Ectodermal cell (in vitro differentiated cells): ENCODE results near the gene TOX2.

Experiments used
- H3K27ac ChIP-seq: 2 replicates; pipeline ENCODE4 v1.7.0; 2013; ENCODE audit warnings: mild to moderate bottlenecking, low read depth, low read length; ENCODE audit not compliant: insufficient read depth, poor library complexity, severe bottlenecking
- H3K27me3 ChIP-seq: 2 replicates; pipeline ENCODE4 v1.7.0; 2013; ENCODE audit warnings: mild to moderate bottlenecking, low read length; ENCODE audit not compliant: insufficient read depth, control insufficient read depth, poor library complexity, severe bottlenecking
- H3K36me3 ChIP-seq: one replicate; pipeline ENCODE4 v1.7.0; 2013; ENCODE audit warnings: low read length; ENCODE audit not compliant: control insufficient read depth, insufficient read depth
- H3K4me1 ChIP-seq: one replicate; pipeline ENCODE4 v1.7.0; 2013; ENCODE audit warnings: low read length; ENCODE audit not compliant: control insufficient read depth, insufficient read depth
- H3K4me3 ChIP-seq: 2 replicates; pipeline ENCODE4 v1.7.0; 2013; ENCODE audit warnings: low read depth, low read length, control low read depth; ENCODE audit not compliant: insufficient read depth
- H3K9me3 ChIP-seq: 2 replicates; pipeline ENCODE4 v1.7.0; 2013; ENCODE audit warnings: mild to moderate bottlenecking, low read length, moderate library complexity; ENCODE audit not compliant: control insufficient read depth
- whole genome bisulfite sequencing, 2 experiments: methylation state at CpG; one replicate each; pipeline ENCODE4 v1.1.7; 2013; ENCODE audit warnings: missing lambda C conversion rate in 2 of 2; 5-methylcytosine and 5-hydroxymethylcytosine counted together

TOX2 gene

GRCh38 chr20:43963872-43964791 is 49.5 kb downstream of the TOX2 start:
- H3K9me3 ChIP-seq, result no peaks in the 10 kb centered on the region
- 88 to 92% methylated on average over 9 to 10 of the region's 10 CpGs for WGBS, 2 experiments
- no peaks in the 10 kb centered on the region for H3K36me3 ChIP-seq
- H3K4me3 ChIP-seq, result no peak overlapping the region
- no peaks in the 10 kb centered on the region for H3K27me3 ChIP-seq
- no peaks in the 10 kb centered on the region for H3K4me1 ChIP-seq
- H3K27ac ChIP-seq, result no peak overlapping the region

GRCh38 chr20:43968341-43969000 is 53.8 kb downstream of the TOX2 start:
- Histone ChIP-seq H3K4me3 (no peak overlapping the region), H3K27ac (no peak overlapping the region), H3K4me1 (no peaks in the 10 kb centered on the region), H3K9me3 (no peaks in the 10 kb centered on the region), H3K27me3 (no peaks in the 10 kb centered on the region), H3K36me3 (no peaks in the 10 kb centered on the region)
- 74% methylated on average over 5 of the region's 5 CpGs for WGBS, 2 experiments

GRCh38 chr20:43969028-43969447 is 54.4 kb downstream of the TOX2 start:
- Histone ChIP-seq H3K27ac (no peak overlapping the region), H3K4me3 (no peak overlapping the region), H3K27me3 (no peaks in the 10 kb centered on the region), H3K36me3 (no peaks in the 10 kb centered on the region), H3K4me1 (no peaks in the 10 kb centered on the region), H3K9me3 (no peaks in the 10 kb centered on the region)
- 95% methylated on average over 7 of the region's 7 CpGs for WGBS, 2 experiments

GRCh38 chr20:43969501-43970182 is 55.0 kb downstream of the TOX2 start:
- H3K27me3 ChIP-seq, result no peaks in the 10 kb centered on the region
- no peaks in the 10 kb centered on the region for H3K4me1 ChIP-seq
- H3K4me3 ChIP-seq, result no peak overlapping the region
- H3K27ac ChIP-seq, result no peak overlapping the region
- WGBS, 2 experiments, result 85 to 88% methylated on average over 8 of the region's 8 CpGs
- no peaks in the 10 kb centered on the region for H3K36me3 ChIP-seq
- H3K9me3 ChIP-seq, result no peaks in the 10 kb centered on the region

GRCh38 chr20:43971267-43971666 is 56.6 kb downstream of the TOX2 start:
- Histone ChIP-seq H3K4me3 (no peak overlapping the region), H3K27ac (no peak overlapping the region), H3K36me3 (no peaks in the 10 kb centered on the region), H3K27me3 (no peaks in the 10 kb centered on the region), H3K4me1 (no peaks in the 10 kb centered on the region), H3K9me3 (no peaks in the 10 kb centered on the region)
- WGBS, 2 experiments, result 94 to 95% methylated on average over 10 of the region's 10 CpGs

GRCh38 chr20:43972051-43972450 is 57.4 kb downstream of the TOX2 start:
- Histone ChIP-seq H3K27me3 (no peaks in the 10 kb centered on the region), H3K36me3 (no peaks in the 10 kb centered on the region), H3K27ac (no peak overlapping the region), H3K9me3 (no peaks in the 10 kb centered on the region), H3K4me1 (no peaks in the 10 kb centered on the region), H3K4me3 (no peak overlapping the region)
- WGBS, 2 experiments, result 83 to 93% methylated on average over 2 of the region's 2 CpGs

- H3K4me3 ChIP-seq, result no peak overlapping the region
- no peak overlapping the region for H3K27ac ChIP-seq
- no peaks in the 10 kb centered on the region for H3K27me3 ChIP-seq
- no peaks in the 10 kb centered on the region for H3K36me3 ChIP-seq
- no peaks in the 10 kb centered on the region for H3K4me1 ChIP-seq
- H3K9me3 ChIP-seq, result no peaks in the 10 kb centered on the region
- WGBS, 2 experiments, result 95 to 96% methylated on average over 2 of the region's 2 CpGs
Observed at GRCh38 chr20:43972692-43973091, 58.0 kb downstream of the TOX2 start.

GRCh38 chr20:43973231-43973630 is 58.6 kb downstream of the TOX2 start:
- Histone ChIP-seq H3K4me3 (no peak overlapping the region), H3K27ac (no peak overlapping the region), H3K9me3 (no peaks in the 10 kb centered on the region), H3K36me3 (no peaks in the 10 kb centered on the region), H3K27me3 (no peaks in the 10 kb centered on the region), H3K4me1 (no peaks in the 10 kb centered on the region)
- 91% methylated on average over 6 of the region's 6 CpGs for WGBS, 2 experiments

- no peak overlapping the region for H3K27ac ChIP-seq
- no peaks in the 10 kb centered on the region for H3K4me1 ChIP-seq
- H3K4me3 ChIP-seq, result no peak overlapping the region
- H3K36me3 ChIP-seq, result no peaks in the 10 kb centered on the region
- no peaks in the 10 kb centered on the region for H3K27me3 ChIP-seq
- H3K9me3 ChIP-seq, result no peaks in the 10 kb centered on the region
- WGBS, 2 experiments, result 92 to 93% methylated on average over 8 of the region's 8 CpGs
Observed at GRCh38 chr20:43973671-43974450, 59.2 kb downstream of the TOX2 start.
